Fibroblast of villous mesenchyme (primary cell): ENCODE data around the gene ZDBF2. TPM values are rescaled to one million over a fixed set of nuclear protein-coding genes. Genes with fewer than 3 reads are reported as not detected.
"Not testable (repeated sequence)": the region's sequence is repeated elsewhere in the genome, so short reads cannot be mapped to it uniquely, and the experiment has no call there.

ENCODE experiments used
- DNase-seq: peaks from one replicate; pipeline ENCODE4 v3.0.0-alpha.2; 2010; ENCODE audit warnings: low read depth
- H3K4me3 ChIP-seq: 2 replicates; pipeline ENCODE4 v1.5.1; 2011; ENCODE audit warnings: low read depth, mild to moderate bottlenecking, low read length
- total RNA-seq: library from RNA; depleted of rRNA; stranded (reverse); fragments of >200 nt; gene quantifications from 2 replicates; pipeline ENCODE4 v1.2.3, GENCODE V29; 2012
- TF ChIP-seq, protein P1 (sequence below): IDR thresholded peaks from 2 replicates; pipeline ENCODE4 v1.5.1; 2012; ENCODE audit warnings: low read depth, mild to moderate bottlenecking, low read length; ENCODE audit not compliant: insufficient read depth

The ZDBF2 gene
- total RNA-seq, 1 donor, result 17.3 TPM

DNA sequence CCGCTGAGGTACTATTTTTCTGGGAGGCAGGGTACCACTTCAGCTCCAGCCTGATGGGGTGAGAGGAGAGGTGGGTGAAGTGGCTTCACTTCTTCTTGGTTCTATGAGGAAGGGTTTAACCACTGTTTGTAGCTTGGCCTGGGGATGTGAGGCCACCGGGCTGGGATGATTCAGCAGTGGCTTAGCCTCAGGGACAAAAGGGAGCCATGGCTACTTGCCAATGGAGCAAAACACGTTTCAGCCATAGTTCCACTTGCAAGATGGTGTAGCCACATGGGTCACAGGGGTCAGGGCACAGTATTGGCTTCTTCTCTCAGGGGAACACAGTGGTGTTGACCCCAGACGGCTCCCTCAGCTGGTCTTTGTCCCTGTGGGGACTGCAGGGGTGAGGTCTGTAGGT, 14.9 kb downstream of the ZDBF2 start:
- no peak for DNase-seq
- TF ChIP-seq, protein P1, sequence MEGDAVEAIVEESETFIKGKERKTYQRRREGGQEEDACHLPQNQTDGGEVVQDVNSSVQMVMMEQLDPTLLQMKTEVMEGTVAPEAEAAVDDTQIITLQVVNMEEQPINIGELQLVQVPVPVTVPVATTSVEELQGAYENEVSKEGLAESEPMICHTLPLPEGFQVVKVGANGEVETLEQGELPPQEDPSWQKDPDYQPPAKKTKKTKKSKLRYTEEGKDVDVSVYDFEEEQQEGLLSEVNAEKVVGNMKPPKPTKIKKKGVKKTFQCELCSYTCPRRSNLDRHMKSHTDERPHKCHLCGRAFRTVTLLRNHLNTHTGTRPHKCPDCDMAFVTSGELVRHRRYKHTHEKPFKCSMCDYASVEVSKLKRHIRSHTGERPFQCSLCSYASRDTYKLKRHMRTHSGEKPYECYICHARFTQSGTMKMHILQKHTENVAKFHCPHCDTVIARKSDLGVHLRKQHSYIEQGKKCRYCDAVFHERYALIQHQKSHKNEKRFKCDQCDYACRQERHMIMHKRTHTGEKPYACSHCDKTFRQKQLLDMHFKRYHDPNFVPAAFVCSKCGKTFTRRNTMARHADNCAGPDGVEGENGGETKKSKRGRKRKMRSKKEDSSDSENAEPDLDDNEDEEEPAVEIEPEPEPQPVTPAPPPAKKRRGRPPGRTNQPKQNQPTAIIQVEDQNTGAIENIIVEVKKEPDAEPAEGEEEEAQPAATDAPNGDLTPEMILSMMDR, result no peak
- no peak overlapping the region for H3K4me3 ChIP-seq

DNA sequence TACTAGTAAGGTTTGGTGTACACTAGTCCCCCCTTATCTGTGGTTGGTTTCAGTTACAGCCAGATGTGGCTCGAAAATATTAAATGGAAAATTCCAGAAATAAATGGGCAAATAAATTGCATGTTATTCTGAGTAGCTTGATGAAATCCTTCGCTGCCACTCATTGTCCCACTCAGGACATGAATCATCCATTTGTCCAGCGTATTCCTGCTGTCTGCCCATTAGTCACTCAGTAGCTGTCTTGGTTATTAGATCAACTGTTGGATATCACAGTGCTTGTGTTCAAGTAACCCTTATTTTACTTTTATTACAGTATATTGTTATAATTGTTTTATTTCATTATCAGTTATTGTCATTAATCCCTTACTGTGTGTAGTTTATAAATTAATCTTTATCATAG, 21.7 kb downstream of the ZDBF2 start:
- DNase-seq, result peak; percentile 7
- TF ChIP-seq, protein P1, result no peak
- H3K4me3 ChIP-seq, result no peak overlapping the region

DNA sequence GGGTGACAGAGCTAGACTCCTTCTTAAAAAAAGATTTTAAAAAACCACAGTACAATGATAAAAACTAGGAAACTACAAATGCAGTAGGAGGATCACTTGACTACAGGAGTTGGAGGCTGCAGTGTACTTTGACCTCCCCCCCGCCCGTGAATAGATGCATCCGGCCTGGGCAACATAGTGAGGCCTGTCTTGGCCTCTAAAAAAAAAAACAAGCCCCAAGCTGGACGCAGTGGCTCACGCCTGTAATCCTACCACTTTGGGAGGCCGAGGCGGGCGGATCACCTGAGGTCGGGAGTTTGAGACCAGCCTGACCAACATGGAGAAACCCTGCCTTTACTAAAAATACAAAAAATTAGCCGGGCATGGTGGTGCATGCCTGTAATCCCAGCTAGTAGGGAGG, 25.1 kb downstream of the ZDBF2 start:
- not testable (repeated sequence) for DNase-seq, H3K4me3 ChIP-seq

DNA sequence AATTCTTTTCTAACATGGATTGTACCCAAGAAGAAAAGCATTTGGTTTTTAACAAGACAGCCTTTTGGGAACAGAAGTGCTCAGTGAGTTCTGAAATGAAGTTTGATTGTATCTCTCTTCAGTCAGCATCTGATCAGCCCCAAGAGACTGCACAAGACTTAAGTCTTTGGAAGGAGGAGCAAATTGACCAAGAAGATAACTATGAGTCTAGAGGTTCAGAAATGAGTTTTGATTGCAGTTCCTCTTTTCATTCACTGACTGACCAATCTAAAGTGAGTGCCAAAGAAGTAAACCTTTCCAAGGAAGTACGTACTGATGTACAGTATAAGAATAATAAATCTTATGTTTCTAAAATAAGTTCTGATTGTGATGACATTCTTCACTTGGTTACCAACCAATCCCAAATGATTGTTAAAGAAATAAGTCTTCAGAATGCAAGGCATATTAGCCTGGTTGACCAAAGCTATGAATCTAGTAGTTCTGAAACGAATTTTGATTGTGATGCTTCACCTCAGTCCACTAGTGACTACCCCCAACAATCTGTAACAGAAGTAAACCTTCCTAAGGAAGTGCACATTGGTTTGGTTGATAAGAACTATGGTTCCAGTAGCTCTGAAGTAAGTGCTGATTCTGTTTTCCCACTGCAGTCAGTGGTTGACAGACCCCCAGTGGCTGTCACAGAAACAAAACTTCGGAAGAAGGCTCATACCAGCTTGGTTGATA, 31.2 kb downstream of the ZDBF2 start:
- no peak overlapping the region for H3K4me3 ChIP-seq
- TF ChIP-seq, protein P1, result no peak
- DNase-seq, result no peak

DNA sequence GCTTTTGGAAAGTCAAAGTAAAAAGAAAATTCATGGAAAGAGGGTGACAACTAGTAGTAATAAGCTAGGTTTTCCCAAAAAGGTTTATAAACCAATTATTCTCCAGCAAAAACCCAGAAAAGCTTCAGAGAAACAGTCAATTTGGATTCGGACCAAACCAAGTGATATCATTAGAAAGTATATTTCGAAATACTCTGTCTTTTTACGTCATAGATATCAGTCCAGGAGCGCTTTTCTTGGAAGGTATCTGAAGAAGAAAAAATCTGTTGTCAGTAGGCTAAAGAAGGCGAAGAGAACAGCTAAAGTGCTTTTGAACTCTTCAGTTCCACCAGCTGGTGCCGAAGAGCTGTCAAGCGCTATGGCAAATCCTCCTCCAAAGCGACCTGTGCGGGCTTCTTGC, 36.6 kb downstream of the ZDBF2 start:
- H3K4me3 ChIP-seq, result no peak overlapping the region
- TF ChIP-seq, protein P1, result no peak
- DNase-seq, result no peak

DNA sequence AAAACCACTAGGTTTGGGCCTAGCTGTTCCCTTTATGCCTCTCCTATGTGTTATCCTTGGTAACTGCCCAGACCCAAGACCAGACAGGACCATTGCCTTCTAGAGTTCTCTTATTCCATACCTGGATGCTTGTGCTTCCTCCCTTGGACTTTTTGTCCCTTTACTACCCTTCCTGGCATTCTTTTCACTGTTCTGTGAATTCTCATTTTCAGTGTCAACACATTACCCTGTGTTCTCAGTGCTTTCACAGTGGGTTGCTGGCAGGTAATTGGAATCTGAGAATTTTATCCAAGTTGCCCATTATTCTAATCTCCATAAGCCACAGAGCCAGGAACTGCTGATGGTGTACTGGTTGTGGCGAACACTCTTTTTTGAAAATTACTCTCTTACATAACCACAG, 41.7 kb downstream of the ZDBF2 start:
- TF ChIP-seq, protein P1, result no peak
- DNase-seq, result no peak
- H3K4me3 ChIP-seq, result no peak overlapping the region

DNA sequence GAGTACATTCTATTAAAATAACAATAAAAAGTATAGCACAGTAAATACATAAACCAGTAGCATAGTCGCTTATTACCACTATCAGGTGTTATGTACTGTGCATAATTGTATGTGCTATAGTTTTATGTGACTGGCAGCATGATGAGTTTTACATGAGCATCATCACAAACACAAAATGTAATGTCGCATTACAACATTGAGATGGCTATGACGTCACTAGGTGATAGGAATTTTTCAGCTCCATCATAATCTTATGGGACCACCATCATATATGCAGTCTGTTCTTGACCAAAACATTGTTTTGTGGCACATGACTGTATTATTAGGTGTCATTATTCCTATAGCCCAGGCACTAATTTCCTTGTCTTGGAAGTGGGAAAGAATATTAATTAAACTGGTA, 48.6 kb downstream of the ZDBF2 start:
- TF ChIP-seq, protein P1, result no peak
- DNase-seq, result no peak
- no peak overlapping the region for H3K4me3 ChIP-seq
